Muscle layer of colon (tissue), 2 donors: Measurements from ENCODE around the gene ADARB2.

Experiments used
- H3K27ac ChIP-seq: one replicate; pipeline ENCODE4 v1.7.0; 2013; ENCODE audit warnings: low read depth, mild to moderate bottlenecking, low read length, moderate library complexity
- H3K27me3 ChIP-seq, 2 donors: one replicate each; pipeline ENCODE4 v1.7.0; 2013; ENCODE audit warnings: low read length in 2 of 2, mild to moderate bottlenecking in 2 of 2; ENCODE audit not compliant: insufficient read depth in 2 of 2, control insufficient read depth in 1 of 2
- H3K36me3 ChIP-seq: one replicate; pipeline ENCODE4 v1.7.0; 2013; ENCODE audit warnings: mild to moderate bottlenecking, low read length; ENCODE audit not compliant: insufficient read depth
- H3K4me1 ChIP-seq: one replicate; pipeline ENCODE4 v1.7.0; 2013; ENCODE audit warnings: mild to moderate bottlenecking, low read length; ENCODE audit not compliant: insufficient read depth
- H3K4me3 ChIP-seq, 2 donors: one replicate each; pipeline ENCODE4 v1.7.0; 2013; ENCODE audit warnings: low read length in 2 of 2, low read depth in 1 of 2, mild to moderate bottlenecking in 1 of 2, moderate library complexity in 1 of 2
- H3K9ac ChIP-seq: one replicate; pipeline ENCODE4 v1.7.0; 2013; ENCODE audit warnings: low read length
- H3K9me3 ChIP-seq: one replicate; pipeline ENCODE4 v1.7.0; 2013; ENCODE audit warnings: mild to moderate bottlenecking, low read length
- donor health status: abdominal sarcoma.
- donor health status: Adenocarcinoma of cecum.

ADARB2 gene

GRCh38 chr10:1752153-1752552 is 14.8 kb upstream of the ADARB2 start:
- Histone ChIP-seq H3K27me3 (no peaks in the 10 kb centered on the region), H3K9ac (no peak overlapping the region), H3K4me1 (no peaks in the 10 kb centered on the region), H3K27ac (no peak overlapping the region), H3K9me3 (no peaks in the 10 kb centered on the region), H3K4me3 (no peak overlapping the region), H3K36me3 (no peaks in the 10 kb centered on the region)

- no peaks in the 10 kb centered on the region for H3K9me3 ChIP-seq
- H3K27ac ChIP-seq = no peak overlapping the region
- no peak overlapping the region for H3K9ac ChIP-seq
- H3K4me1 ChIP-seq = no peaks in the 10 kb centered on the region
- H3K27me3 ChIP-seq = no peaks in the 10 kb centered on the region
- no peak overlapping the region for H3K4me3 ChIP-seq
- H3K36me3 ChIP-seq = no peaks in the 10 kb centered on the region
Observed at GRCh38 chr10:1747590-1748157, 10.3 kb upstream of the ADARB2 start.

GRCh38 chr10:1746796-1747195 is 9.5 kb upstream of the ADARB2 start:
- H3K27me3 ChIP-seq = no peaks in the 10 kb centered on the region
- H3K9ac ChIP-seq = no peak overlapping the region
- H3K36me3 ChIP-seq = no peaks in the 10 kb centered on the region
- H3K9me3 ChIP-seq = no peaks in the 10 kb centered on the region
- H3K4me1 ChIP-seq = no peaks in the 10 kb centered on the region
- no peak overlapping the region for H3K4me3 ChIP-seq
- no peak overlapping the region for H3K27ac ChIP-seq

- no peaks in the 10 kb centered on the region for H3K36me3 ChIP-seq
- H3K27ac ChIP-seq = no peak overlapping the region
- no peaks in the 10 kb centered on the region for H3K27me3 ChIP-seq
- H3K9me3 ChIP-seq = no peaks in the 10 kb centered on the region
- H3K4me3 ChIP-seq = no peak overlapping the region
- no peaks in the 10 kb centered on the region for H3K4me1 ChIP-seq
- H3K9ac ChIP-seq = no peak overlapping the region
Observed at GRCh38 chr10:1745780-1746456, 8.6 kb upstream of the ADARB2 start.

GRCh38 chr10:1744524-1744923 is 7.2 kb upstream of the ADARB2 start:
- Histone ChIP-seq H3K9me3 (no peaks in the 10 kb centered on the region), H3K27ac (no peak overlapping the region), H3K4me3 (no peak overlapping the region), H3K27me3 (peaks cover 0 to 6% of the 10 kb centered on the region in 2 donors), H3K4me1 (no peaks in the 10 kb centered on the region), H3K36me3 (no peaks in the 10 kb centered on the region), H3K9ac (no peak overlapping the region)

- Histone ChIP-seq H3K4me1 (no peaks in the 10 kb centered on the region), H3K27ac (no peak overlapping the region), H3K27me3 (peaks cover 6 to 8% of the 10 kb centered on the region in 2 donors), H3K4me3 (no peak overlapping the region), H3K9ac (no peak overlapping the region), H3K36me3 (no peaks in the 10 kb centered on the region), H3K9me3 (no peaks in the 10 kb centered on the region)
Observed at GRCh38 chr10:1743141-1743540, 5.8 kb upstream of the ADARB2 start.

GRCh38 chr10:1741450-1741849 is 4.1 kb upstream of the ADARB2 start:
- Histone ChIP-seq H3K9me3 (no peaks in the 10 kb centered on the region), H3K27me3 (peaks cover 8 to 22% of the 10 kb centered on the region in 2 donors), H3K27ac (no peak overlapping the region), H3K4me1 (no peaks in the 10 kb centered on the region), H3K36me3 (no peaks in the 10 kb centered on the region), H3K4me3 (no peak overlapping the region), H3K9ac (no peak overlapping the region)

GRCh38 chr10:1739751-1740150 is 2.4 kb upstream of the ADARB2 start:
- Histone ChIP-seq H3K36me3 (no peaks in the 10 kb centered on the region), H3K27me3 (peaks cover 8 to 26% of the 10 kb centered on the region in 2 donors), H3K27ac (no peak overlapping the region), H3K4me3 (no peak overlapping the region), H3K9ac (no peak overlapping the region), H3K9me3 (no peaks in the 10 kb centered on the region), H3K4me1 (no peaks in the 10 kb centered on the region)

- Histone ChIP-seq H3K36me3 (no peaks in the 10 kb centered on the region), H3K4me3 (no peak overlapping the region), H3K9me3 (no peaks in the 10 kb centered on the region), H3K9ac (no peak overlapping the region), H3K27me3 (peaks cover 8 to 26% of the 10 kb centered on the region in 2 donors), H3K27ac (no peak overlapping the region), H3K4me1 (no peaks in the 10 kb centered on the region)
Observed at GRCh38 chr10:1738950-1739349, 1.6 kb upstream of the ADARB2 start.

GRCh38 chr10:1736972-1737221 is 428 bp downstream of the ADARB2 start:
- peaks cover 8 to 31% of the 10 kb centered on the region in 2 donors for H3K27me3 ChIP-seq
- no peaks in the 10 kb centered on the region for H3K36me3 ChIP-seq

GRCh38 chr10:1736144-1736971 is 967 bp downstream of the ADARB2 start:
- Histone ChIP-seq H3K36me3 (no peaks in the 10 kb centered on the region), H3K9ac (no peak overlapping the region), H3K9me3 (no peaks in the 10 kb centered on the region), H3K27me3 (peaks cover 8 to 31% of the 10 kb centered on the region in 2 donors), H3K4me1 (no peaks in the 10 kb centered on the region), H3K4me3 (no peak overlapping the region), H3K27ac (no peak overlapping the region)

More at GRCh38 chr10:1736972-1737221, 428 bp downstream of the ADARB2 start:
- Histone ChIP-seq H3K9ac (no peak overlapping the region), H3K4me3 (peak overlapping the region in 1 of 2 donors; percentile 20), H3K9me3 (no peaks in the 10 kb centered on the region), H3K4me1 (no peaks in the 10 kb centered on the region), H3K27ac (no peak overlapping the region)
